ENCODE results near the gene PRKX.

GRCh38 chrX:3697220-3697684 lies 16.2 kb downstream of the PRKX start:
- TF ChIP-seq CTCF (IDR thresholded peaks at IDR 0.05; ENCODE audit: low read depth, low read length, poor library complexity, severe bottlenecking): no peak
- no peak for TF ChIP-seq EZH2phosphoT487 (IDR thresholded peaks at IDR 0.05; ENCODE audit: borderline replicate concordance, low read length)

Data from DOHH2 (cell line).